WERI-Rb-1 (cell line): ENCODE results near the gene NDUFA13.

ENCODE experiments used
- DNase-seq: peaks from one replicate; pipeline ENCODE4 v3.0.0-alpha.2; 2020
- H3K27ac ChIP-seq: fragments of 250-450 bp; sonication (Bioruptor Pico); 2 replicates; pipeline ENCODE4 v1.5.1; 2020; ENCODE audit warnings: mild to moderate bottlenecking, moderate library complexity
- H3K27me3 ChIP-seq: fragments of 250-450 bp; sonication (Bioruptor Pico); 2 replicates; pipeline ENCODE4 v1.5.1; 2021; ENCODE audit warnings: mild to moderate bottlenecking, low read depth, moderate library complexity; ENCODE audit not compliant: insufficient read depth, severe bottlenecking
- H3K36me3 ChIP-seq: fragments of 250-450 bp; sonication (Bioruptor Pico); 2 replicates; pipeline ENCODE4 v1.5.1; 2020; ENCODE audit warnings: mild to moderate bottlenecking, moderate library complexity
- H3K4me3 ChIP-seq: 2 replicates; pipeline ENCODE4 v1.5.1; 2011; ENCODE audit warnings: low read depth, mild to moderate bottlenecking, control low read depth, low read length
- H3K9me3 ChIP-seq: fragments of 250-450 bp; sonication (Bioruptor Pico); 2 replicates; pipeline ENCODE4 v1.5.1; 2021; ENCODE audit warnings: mild to moderate bottlenecking, moderate library complexity; ENCODE audit not compliant: severe bottlenecking
- CTCF ChIP-seq: IDR thresholded peaks from 2 replicates; pipeline ENCODE4 v1.5.1; 2011; ENCODE audit warnings: low read depth, mild to moderate bottlenecking, control low read depth, inconsistent platforms, low read length

Gene NDUFA13

GRCh38 chr19:19507354-19507753, 8.7 kb upstream of the NDUFA13 start:
- no peaks in the 10 kb centered on the region for H3K9me3 ChIP-seq
- H3K36me3 ChIP-seq = peaks cover 20% of the 10 kb centered on the region
- no peak overlapping the region for H3K27ac ChIP-seq
- H3K4me3 ChIP-seq = no peak overlapping the region
- no peaks in the 10 kb centered on the region for H3K27me3 ChIP-seq
- no peak for DNase-seq
- TF ChIP-seq CTCF = no peak

- TF ChIP-seq CTCF = no peak
- Histone ChIP-seq H3K4me3 (no peak overlapping the region), H3K27ac (no peak overlapping the region), H3K27me3 (no peaks in the 10 kb centered on the region), H3K9me3 (no peaks in the 10 kb centered on the region), H3K36me3 (peaks cover 12% of the 10 kb centered on the region)
- DNase-seq = no peak
Observed at GRCh38 chr19:19508217-19508616, 7.8 kb upstream of the NDUFA13 start.

GRCh38 chr19:19510432-19510831, 5.6 kb upstream of the NDUFA13 start:
- Histone ChIP-seq H3K27ac (no peak overlapping the region), H3K9me3 (peaks cover 4% of the 10 kb centered on the region), H3K27me3 (no peaks in the 10 kb centered on the region), H3K4me3 (no peak overlapping the region), H3K36me3 (no peaks in the 10 kb centered on the region; the same call in none of the 2 replicates)
- no peak for TF ChIP-seq CTCF
- DNase-seq = peak; percentile 53

- Histone ChIP-seq H3K9me3 (peaks cover 4% of the 10 kb centered on the region), H3K36me3 (peaks cover 8% of the 10 kb centered on the region; the same call in 1 of the 2 replicates), H3K27me3 (no peaks in the 10 kb centered on the region), H3K4me3 (no peak overlapping the region), H3K27ac (no peak overlapping the region)
- DNase-seq = no peak
- TF ChIP-seq CTCF = no peak
Observed at GRCh38 chr19:19513682-19514081, 2.3 kb upstream of the NDUFA13 start.

- peaks cover 11% of the 10 kb centered on the region for H3K36me3 ChIP-seq
- TF ChIP-seq CTCF = no peak
- DNase-seq = no peak
Observed at GRCh38 chr19:19514215-19514657, 1.8 kb upstream of the NDUFA13 start.

More at GRCh38 chr19:19514215-19514657, 1.8 kb upstream of the NDUFA13 start:
- H3K27me3 ChIP-seq = no peaks in the 10 kb centered on the region
- no peak overlapping the region for H3K27ac ChIP-seq
- H3K9me3 ChIP-seq = peaks cover 4% of the 10 kb centered on the region
- H3K4me3 ChIP-seq = no peak overlapping the region
